AG09309 (cell line): ENCODE results near the gene WIPI1.

Source experiments
- DNase-seq: peaks from one replicate; pipeline ENCODE4 v3.0.0-alpha.2; 2010; ENCODE audit warnings: low read depth
- H3K4me3 ChIP-seq: 2 replicates; pipeline ENCODE4 v1.5.1; 2011; ENCODE audit warnings: mild to moderate bottlenecking, low read depth, low read length, moderate library complexity; ENCODE audit not compliant: control insufficient read depth
- CTCF ChIP-seq: IDR thresholded peaks from 2 replicates; pipeline ENCODE4 v1.5.1; 2011; ENCODE audit warnings: mild to moderate bottlenecking, low read depth, low read length, inconsistent platforms; ENCODE audit not compliant: insufficient read depth, control insufficient read depth; ENCODE audit errors: missing control alignments

The WIPI1 gene

GRCh38 chr17:68394608-68395331 is 62.5 kb downstream of the WIPI1 start:
- no peak for TF ChIP-seq CTCF
- DNase-seq, result no peak
- H3K4me3 ChIP-seq, result no peak overlapping the region

GRCh38 chr17:68391561-68392268 is 65.6 kb downstream of the WIPI1 start:
- TF ChIP-seq CTCF, result no peak
- no peak for DNase-seq
- no peak overlapping the region for H3K4me3 ChIP-seq

- no peak overlapping the region for H3K4me3 ChIP-seq
- no peak for DNase-seq
- no peak for TF ChIP-seq CTCF
These were observed 66.3 kb downstream of the WIPI1 start for GRCh38 chr17:68390888-68391545.

- DNase-seq, result no peak
- H3K4me3 ChIP-seq, result no peak overlapping the region
- TF ChIP-seq CTCF, result no peak
These were observed 68.3 kb downstream of the WIPI1 start for GRCh38 chr17:68389041-68389440.

GRCh38 chr17:68387435-68388218 is 69.7 kb downstream of the WIPI1 start:
- no peak for DNase-seq
- no peak overlapping the region for H3K4me3 ChIP-seq
- TF ChIP-seq CTCF, result no peak

GRCh38 chr17:68385490-68386215 is 71.6 kb downstream of the WIPI1 start:
- no peak overlapping the region for H3K4me3 ChIP-seq
- no peak for TF ChIP-seq CTCF
- no peak for DNase-seq
